Stomach (tissue), 9 donors: ENCODE data around the gene C19orf81. TPM values are rescaled to one million over a fixed set of nuclear protein-coding genes. Genes with fewer than 3 reads are reported as not detected.

Experiments used
- DNase-seq, 2 donors: peaks; one replicate each; pipeline versions ENCODE4 v3.0.0 to v3.0.0-alpha.2; 2013 to 2019
- H3K27ac ChIP-seq, 5 donors: fragments of 200-600 bp in 4 of 5; sonication (generic) in 4 of 5; one replicate each; pipeline ENCODE4 v1.5.1; 2013 to 2019; ENCODE audit warnings: mild to moderate bottlenecking in 1 of 5, moderate library complexity in 1 of 5
- H3K27me3 ChIP-seq, 3 donors: fragments of 200-600 bp; sonication (generic); one replicate each; pipeline ENCODE4 v1.5.1; 2017 to 2019; ENCODE audit warnings: mixed run types in 1 of 3
- H3K36me3 ChIP-seq, 4 donors: fragments of 200-600 bp; sonication (generic); 1 replicate in 3 of 4; 2 replicates in 1 of 4; pipeline ENCODE4 v1.5.1; 2016 to 2019
- H3K4me1 ChIP-seq, 4 donors: fragments of 200-600 bp; sonication (generic); one replicate each; pipeline ENCODE4 v1.5.1; 2016 to 2019
- H3K4me3 ChIP-seq, 4 donors: fragments of 200-600 bp; sonication (generic) in 3 of 4; one replicate each; pipeline ENCODE4 v1.5.1; 2016 to 2019; ENCODE audit warnings: mild to moderate bottlenecking in 1 of 4
- H3K9me3 ChIP-seq, 4 donors: fragments of 200-600 bp; sonication (generic); one replicate each; pipeline ENCODE4 v1.5.1; 2016 to 2019
- CTCF ChIP-seq, 7 experiments: fragments of 450-650 bp in 4 of 7; fragments of 200-600 bp in 3 of 7; sonication (generic) in 3 of 7; IDR thresholded peaks; one replicate each; pipeline ENCODE4 v1.5.1; 2016 to 2019; ENCODE audit warnings: antibody characterized with exemption in 7 of 7, control low read depth in 2 of 7, mild to moderate bottlenecking in 1 of 7
- EP300 ChIP-seq: sonication (generic); formaldehyde crosslinking; IDR thresholded peaks from one replicate; pipeline ENCODE4 v1.6.1; 2017; ENCODE audit warnings: antibody characterized with exemption
- POLR2A ChIP-seq, 4 donors: fragments of 450-650 bp; IDR thresholded peaks; one replicate each; pipeline ENCODE4 v1.6.1; 2016; ENCODE audit warnings: antibody characterized with exemption in 4 of 4, control low read depth in 2 of 4, mild to moderate bottlenecking in 1 of 4, moderate library complexity in 1 of 4
- POLR2AphosphoS5 ChIP-seq, 3 donors: sonication (generic); formaldehyde crosslinking; IDR thresholded peaks; one replicate each; pipeline ENCODE4 v1.6.1; 2016; ENCODE audit warnings: antibody characterized with exemption in 3 of 3
- WGBS, 5 donors: extraction: QIAGEN DNeasy Blood & Tissue Kit in 3 of 5; methylation state at CpG; one replicate each; pipeline versions ENCODE4 v1.1.5 to v1.1.7; 2013 to 2018; 5-methylcytosine and 5-hydroxymethylcytosine counted together
- intact Hi-C: fragments of 100-400 bp; cut with DNase I; formaldehyde crosslinking; loops from one replicate; pipeline ENCODE4 v1.15.1; 2023; ENCODE audit warnings: low total_unique reads
- polyA plus RNA-seq, 3 donors: library from polyadenylated mRNA; stranded (reverse); fragments of 200-250 nt; gene quantifications; one replicate each; pipeline ENCODE4 v1.2.3, GENCODE V29; 2013
- total RNA-seq, 5 donors: library from RNA; depleted of rRNA; stranded (reverse); fragments of >200 nt; gene quantifications; one replicate each; pipeline versions ENCODE4 v1.1.0 to v1.2.3, GENCODE V29; 2014 to 2016
- donor health status: healthy with polysubstance abuse.
- donor health status: Bipolar disorder and iron deficiency.
- donor health status: healthy.

C19orf81 gene
- total and polyA plus RNA-seq, 8 donors, result 2.3 TPM; not detected in 7

GRCh38 chr19:50658441-50659317, 9.4 kb downstream of the C19orf81 start:
- Histone ChIP-seq H3K27ac (peak overlapping the region in 2 of 5 donors; percentile 4 to 21), H3K4me1 (peaks cover 12 to 19% (median 17%) of the 10 kb centered on the region in 4 donors), H3K4me3 (peak overlapping the region; percentile 11 to 35 (median 28)), H3K36me3 (no peaks in the 10 kb centered on the region), H3K9me3 (peaks cover 10 to 34% (median 29%) of the 10 kb centered on the region in 4 donors), H3K27me3 (peaks cover 6 to 92% (median 54%) of the 10 kb centered on the region in 3 donors)
- 5 to 12% (median 5%) methylated on average over 22 to 67 of the region's 67 CpGs for whole genome bisulfite sequencing, 5 donors
- peak; percentile 37 to 90 for DNase-seq
- no peak for TF ChIP-seq EP300
- TF ChIP-seq POLR2AphosphoS5 (IDR thresholded peaks at IDR 0.05), result peak in 1 of 3 donors; percentile 31
- no peak for TF ChIP-seq POLR2A (IDR thresholded peaks at IDR 0.05)
- no peak for TF ChIP-seq CTCF (IDR thresholded peaks at IDR 0.05)
- intact Hi-C loops, result no loop called here

- Histone ChIP-seq H3K36me3 (no peaks in the 10 kb centered on the region), H3K4me3 (peak overlapping the region in 3 of 4 donors; percentile 26 to 35 (median 29)), H3K27ac (no peak overlapping the region), H3K9me3 (peaks cover 10 to 34% (median 29%) of the 10 kb centered on the region in 4 donors), H3K27me3 (peaks cover 6 to 94% (median 54%) of the 10 kb centered on the region in 3 donors), H3K4me1 (peaks cover 12 to 19% (median 17%) of the 10 kb centered on the region in 4 donors)
- no peak for TF ChIP-seq POLR2AphosphoS5 (IDR thresholded peaks at IDR 0.05)
- no peak for TF ChIP-seq POLR2A (IDR thresholded peaks at IDR 0.05)
- no peak for TF ChIP-seq EP300
- TF ChIP-seq CTCF (IDR thresholded peaks at IDR 0.05), result no peak
- 3 to 6% (median 4%) methylated on average over 25 to 36 of the region's 37 CpGs for WGBS, 5 donors
- intact Hi-C loops, result no loop called here
- no peak for DNase-seq
These were observed 10.3 kb downstream of the C19orf81 start for GRCh38 chr19:50659318-50660087.

GRCh38 chr19:50660088-50660366, 10.8 kb downstream of the C19orf81 start:
- DNase-seq, result no peak
- intact Hi-C loops, result no loop called here
- H3K27ac ChIP-seq, result no peak overlapping the region
- H3K4me3 ChIP-seq, result no peak overlapping the region
- H3K27me3 ChIP-seq, result peaks cover 6 to 94% (median 57%) of the 10 kb centered on the region in 3 donors
- no peaks in the 10 kb centered on the region for H3K36me3 ChIP-seq
- WGBS, 5 donors, result 18 to 36% (median 27%) methylated on average over 6 of the region's 6 CpGs
- H3K4me1 ChIP-seq, result peaks cover 12 to 19% (median 17%) of the 10 kb centered on the region in 4 donors
- no peak for TF ChIP-seq POLR2A (IDR thresholded peaks at IDR 0.05)
- TF ChIP-seq POLR2AphosphoS5 (IDR thresholded peaks at IDR 0.05), result no peak
- TF ChIP-seq CTCF (IDR thresholded peaks at IDR 0.05), result no peak
- TF ChIP-seq EP300, result no peak
- H3K9me3 ChIP-seq, result peaks cover 7 to 30% (median 24%) of the 10 kb centered on the region in 4 donors

GRCh38 chr19:50661023-50661422, 11.8 kb downstream of the C19orf81 start:
- Histone ChIP-seq H3K36me3 (no peaks in the 10 kb centered on the region), H3K4me1 (peaks cover 12 to 20% (median 17%) of the 10 kb centered on the region in 4 donors), H3K9me3 (peaks cover 0 to 20% (median 15%) of the 10 kb centered on the region in 4 donors), H3K4me3 (no peak overlapping the region), H3K27me3 (peaks cover 7 to 94% (median 58%) of the 10 kb centered on the region in 3 donors), H3K27ac (no peak overlapping the region)
- 74 to 86% (median 83%) methylated on average over 10 of the region's 10 CpGs for WGBS, 5 donors
- DNase-seq, result no peak
- TF ChIP-seq POLR2AphosphoS5 (IDR thresholded peaks at IDR 0.05), result no peak
- TF ChIP-seq CTCF (IDR thresholded peaks at IDR 0.05), result no peak
- TF ChIP-seq EP300, result no peak
- no peak for TF ChIP-seq POLR2A (IDR thresholded peaks at IDR 0.05)
- intact Hi-C loops, result no loop called here
